Fibroblast of lung (primary cell): ENCODE data around the gene ZCCHC7. TPM values are rescaled to one million over a fixed set of nuclear protein-coding genes. Genes with fewer than 3 reads are reported as not detected.

Experiments used
- DNase-seq, 2 donors: peaks; one replicate each; pipeline versions ENCODE4 v3.0.0 to v3.0.0-alpha.2; 2010; ENCODE audit warnings: low read depth in 2 of 2
- H2AFZ ChIP-seq: 2 replicates; pipeline ENCODE4 v1.5.1; 2012; ENCODE audit warnings: low read length, control low read depth, inconsistent platforms
- H3K27ac ChIP-seq: 2 replicates; pipeline ENCODE4 v1.5.1; 2011; ENCODE audit warnings: low read length, control low read depth; ENCODE audit not compliant: insufficient read depth
- H3K27me3 ChIP-seq: 2 replicates; pipeline ENCODE4 v1.5.1; 2011; ENCODE audit warnings: mild to moderate bottlenecking, low read length; ENCODE audit not compliant: control insufficient read depth, insufficient read depth
- H3K36me3 ChIP-seq: 2 replicates; pipeline ENCODE4 v1.5.1; 2011; ENCODE audit warnings: low read length; ENCODE audit not compliant: control insufficient read depth, insufficient read depth
- H3K4me1 ChIP-seq: 2 replicates; pipeline ENCODE4 v1.5.1; 2011; ENCODE audit warnings: low read length; ENCODE audit not compliant: control insufficient read depth, insufficient read depth; ENCODE audit errors: extremely low read depth
- H3K4me2 ChIP-seq: 2 replicates; pipeline ENCODE4 v1.5.1; 2011; ENCODE audit warnings: low read length, control low read depth; ENCODE audit not compliant: insufficient read depth; ENCODE audit errors: extremely low read depth
- H3K4me3 ChIP-seq, 4 experiments: fragments of 200-600 bp in 1 of 4; sonication (generic) in 1 of 4; replicated peaks in 1 of 4; 2 replicates each; pipeline ENCODE4 v1.5.1; 2011 to 2016; ENCODE audit warnings: low read length in 4 of 4, low read depth in 3 of 4, mild to moderate bottlenecking in 3 of 4, control low read depth in 2 of 4, inconsistent platforms in 1 of 4, mixed read lengths in 1 of 4; ENCODE audit not compliant: insufficient read depth in 1 of 4; ENCODE audit errors: control extremely low read depth in 1 of 4
- H3K79me2 ChIP-seq: 2 replicates; pipeline ENCODE4 v1.5.1; 2012; ENCODE audit warnings: mild to moderate bottlenecking, low read length, inconsistent platforms; ENCODE audit not compliant: control insufficient read depth, insufficient read depth
- H3K9ac ChIP-seq: 2 replicates; pipeline ENCODE4 v1.5.1; 2011; ENCODE audit warnings: mild to moderate bottlenecking, low read length, control low read depth; ENCODE audit not compliant: insufficient read depth
- H3K9me3 ChIP-seq: 2 replicates; pipeline ENCODE4 v1.5.1; 2012; ENCODE audit warnings: low read depth, low read length; ENCODE audit not compliant: control insufficient read depth, insufficient read depth
- H4K20me1 ChIP-seq: 2 replicates; pipeline ENCODE4 v1.5.1; 2011; ENCODE audit warnings: low read length; ENCODE audit not compliant: control insufficient read depth, insufficient read depth; ENCODE audit errors: extremely low read depth
- CTCF ChIP-seq, 2 donors: IDR thresholded peaks in 1 of 2; conservative IDR thresholded peaks in 1 of 2; 1 replicate in 1 of 2; 2 replicates in 1 of 2; pipeline ENCODE4 v1.5.1; 2011 to 2012; ENCODE audit warnings: low read length in 2 of 2, control low read depth in 1 of 2, inconsistent platforms in 1 of 2, low read depth in 1 of 2, mild to moderate bottlenecking in 1 of 2
- EZH2 ChIP-seq: IDR thresholded peaks from 2 replicates; pipeline ENCODE4 v1.5.1; 2012; ENCODE audit warnings: low read length, control low read depth, mild to moderate bottlenecking; ENCODE audit errors: missing control alignments
- polyA plus RNA-seq, 2 donors: library from polyadenylated mRNA; depleted of rRNA in 1 of 2; stranded (reverse) in 1 of 2; unstranded in 1 of 2; fragments of >200 nt; gene quantifications; 2 replicates each; pipeline ENCODE4 v1.2.1, GENCODE V29; 2011 to 2012; ENCODE audit warnings: missing spikeins in 1 of 2
- total RNA-seq: library from RNA; depleted of rRNA; stranded (reverse); fragments of >200 nt; gene quantifications from 2 replicates; pipeline ENCODE4 v1.2.1, GENCODE V29; 2014

ZCCHC7 gene
- total and polyA plus RNA-seq, 2 donors (not counting 1 experiment from before 2014, with no cell fraction given) = 15.0 to 23.8 TPM

GRCh38 chr9:37332578-37332977, 212.2 kb downstream of the ZCCHC7 start:
- H3K9ac ChIP-seq = no peak overlapping the region
- TF ChIP-seq CTCF (conservative IDR thresholded peaks at IDR 0.05 in 1 of 2, IDR thresholded peaks at IDR 0.05 in 1 of 2; ENCODE audit: low read depth in 1 of 2, low read length in 2 of 2) (no peak), EZH2 (no peak)
- no peak for DNase-seq

GRCh38 chr9:37333288-37333687, 212.9 kb downstream of the ZCCHC7 start:
- Histone ChIP-seq H3K4me1 (no peaks in the 10 kb centered on the region), H3K9me3 (no peaks in the 10 kb centered on the region), H3K79me2 (no peaks in the 10 kb centered on the region), H3K4me3 (no peak overlapping the region), H3K27me3 (no peaks in the 10 kb centered on the region), H3K4me2 (no peak overlapping the region), H2AFZ (no peak overlapping the region), H3K27ac (no peak overlapping the region), H3K9ac (no peak overlapping the region), H4K20me1 (no peaks in the 10 kb centered on the region), H3K36me3 (no peaks in the 10 kb centered on the region)
- TF ChIP-seq CTCF (conservative IDR thresholded peaks at IDR 0.05 in 1 of 2, IDR thresholded peaks at IDR 0.05 in 1 of 2; ENCODE audit: low read depth in 1 of 2, low read length in 2 of 2) (peak in 1 of 2 donors; percentile 8), EZH2 (no peak)
- no peak for DNase-seq

More at GRCh38 chr9:37332578-37332977, 212.2 kb downstream of the ZCCHC7 start:
- Histone ChIP-seq H3K27ac (no peak overlapping the region), H3K36me3 (no peaks in the 10 kb centered on the region), H3K9me3 (no peaks in the 10 kb centered on the region), H3K27me3 (no peaks in the 10 kb centered on the region), H2AFZ (no peak overlapping the region), H3K79me2 (no peaks in the 10 kb centered on the region), H3K4me2 (no peak overlapping the region), H4K20me1 (no peaks in the 10 kb centered on the region), H3K4me3 (no peak overlapping the region), H3K4me1 (no peaks in the 10 kb centered on the region)

- Histone ChIP-seq H3K27me3 (no peaks in the 10 kb centered on the region), H3K79me2 (no peaks in the 10 kb centered on the region), H3K9ac (no peak overlapping the region), H3K27ac (no peak overlapping the region), H3K36me3 (no peaks in the 10 kb centered on the region), H2AFZ (no peak overlapping the region), H3K4me1 (no peaks in the 10 kb centered on the region), H3K4me3 (no peak overlapping the region), H4K20me1 (no peaks in the 10 kb centered on the region), H3K9me3 (no peaks in the 10 kb centered on the region), H3K4me2 (no peak overlapping the region)
- DNase-seq = no peak
- TF ChIP-seq EZH2 (no peak), CTCF (conservative IDR thresholded peaks at IDR 0.05 in 1 of 2, IDR thresholded peaks at IDR 0.05 in 1 of 2; ENCODE audit: low read depth in 1 of 2, low read length in 2 of 2) (no peak)
Observed at GRCh38 chr9:37335238-37335637, 214.9 kb downstream of the ZCCHC7 start.
